Mucosa of rectum (tissue), 2 donors: ENCODE results near the gene PRELP.

ENCODE experiments used
- H3K27ac ChIP-seq, 2 donors: one replicate each; pipeline ENCODE4 v1.7.0; 2013; ENCODE audit warnings: inconsistent platforms in 2 of 2, low read depth in 2 of 2, low read length in 2 of 2
- H3K27me3 ChIP-seq, 2 donors: one replicate each; pipeline ENCODE4 v1.7.0; 2013; ENCODE audit warnings: low read length in 2 of 2; ENCODE audit not compliant: control insufficient read depth in 2 of 2, insufficient read depth in 2 of 2
- H3K36me3 ChIP-seq, 2 donors: one replicate each; pipeline ENCODE4 v1.7.0; 2013; ENCODE audit warnings: low read length in 2 of 2; ENCODE audit not compliant: control insufficient read depth in 2 of 2, insufficient read depth in 2 of 2
- H3K4me1 ChIP-seq, 2 donors: one replicate each; pipeline ENCODE4 v1.7.0; 2013; ENCODE audit warnings: low read length in 2 of 2, mild to moderate bottlenecking in 1 of 2; ENCODE audit not compliant: control insufficient read depth in 2 of 2, insufficient read depth in 2 of 2
- H3K4me3 ChIP-seq, 2 donors: one replicate each; pipeline ENCODE4 v1.7.0; 2013; ENCODE audit warnings: low read length in 2 of 2
- H3K9ac ChIP-seq, 2 donors: one replicate each; pipeline ENCODE4 v1.7.0; 2013; ENCODE audit warnings: low read length in 2 of 2, low read depth in 1 of 2, mild to moderate bottlenecking in 1 of 2
- H3K9me3 ChIP-seq, 2 donors: one replicate each; pipeline ENCODE4 v1.7.0; 2013; ENCODE audit warnings: low read length in 2 of 2; ENCODE audit not compliant: control insufficient read depth in 2 of 2
- donor health status: healthy.
- donor health status: Normal muscosa, but diverticular disease.

Gene PRELP

GRCh38 chr1:203475012-203475981 lies at the start of gene PRELP:
Gene PRELP (plus strand): TSS chr1:203475806. CDS start chr1:203483185, 7,379 bp downstream.
- no peaks in the 10 kb centered on the region for H3K9me3 ChIP-seq
- H3K4me1 ChIP-seq: peaks cover 6 to 7% of the 10 kb centered on the region in 2 donors
- H3K9ac ChIP-seq: peak within 1 kb of the TSS in 1 of 2 donors; percentile 46
- peak within 1 kb of the TSS; percentile 53 to 57 for H3K27ac ChIP-seq
- H3K36me3 ChIP-seq: no peaks in the 10 kb centered on the region
- peaks cover 0 to 4% of the 10 kb centered on the region in 2 donors for H3K27me3 ChIP-seq
- peak within 1 kb of the TSS; percentile 43 to 51 for H3K4me3 ChIP-seq

GRCh38 chr1:203426366-203426765 lies 49.2 kb upstream of the PRELP start:
- Histone ChIP-seq H3K27me3 (no peaks in the 10 kb centered on the region), H3K4me3 (peak overlapping the region; percentile 53 to 55), H3K9ac (peak overlapping the region; percentile 50 to 72), H3K27ac (peak overlapping the region; percentile 90 to 95), H3K36me3 (no peaks in the 10 kb centered on the region), H3K4me1 (peaks cover 31 to 35% of the 10 kb centered on the region in 2 donors), H3K9me3 (no peaks in the 10 kb centered on the region)

- no peaks in the 10 kb centered on the region for H3K27me3 ChIP-seq
- H3K9me3 ChIP-seq: no peaks in the 10 kb centered on the region
- peak overlapping the region; percentile 90 to 95 for H3K27ac ChIP-seq
- H3K4me3 ChIP-seq: peak overlapping the region; percentile 71 to 84
- peaks cover 31 to 37% of the 10 kb centered on the region in 2 donors for H3K4me1 ChIP-seq
- peak overlapping the region; percentile 50 to 89 for H3K9ac ChIP-seq
- no peaks in the 10 kb centered on the region for H3K36me3 ChIP-seq
These were observed 48.7 kb upstream of the PRELP start for GRCh38 chr1:203426870-203427269.

- peak overlapping the region; percentile 73 to 95 for H3K27ac ChIP-seq
These were observed 48.2 kb upstream of the PRELP start for GRCh38 chr1:203427451-203427850.

GRCh38 chr1:203428981-203429599 lies 46.5 kb upstream of the PRELP start:
- peaks cover 31 to 37% of the 10 kb centered on the region in 2 donors for H3K4me1 ChIP-seq
- peak overlapping the region; percentile 71 to 84 for H3K4me3 ChIP-seq
- no peaks in the 10 kb centered on the region for H3K36me3 ChIP-seq
- H3K9ac ChIP-seq: peak overlapping the region; percentile 35 to 89
- H3K27me3 ChIP-seq: no peaks in the 10 kb centered on the region
- no peaks in the 10 kb centered on the region for H3K9me3 ChIP-seq
- peak overlapping the region; percentile 74 to 95 for H3K27ac ChIP-seq

More at GRCh38 chr1:203427451-203427850, 48.2 kb upstream of the PRELP start:
- no peaks in the 10 kb centered on the region for H3K9me3 ChIP-seq
- H3K4me3 ChIP-seq: peak overlapping the region; percentile 71 to 84
- H3K27me3 ChIP-seq: no peaks in the 10 kb centered on the region
- H3K4me1 ChIP-seq: peaks cover 31 to 37% of the 10 kb centered on the region in 2 donors
- no peaks in the 10 kb centered on the region for H3K36me3 ChIP-seq
- peak overlapping the region; percentile 48 to 89 for H3K9ac ChIP-seq

GRCh38 chr1:203435615-203436014 lies 40.0 kb upstream of the PRELP start:
- peaks cover 12 to 23% of the 10 kb centered on the region in 2 donors for H3K4me1 ChIP-seq
- H3K27ac ChIP-seq: no peak overlapping the region
- H3K27me3 ChIP-seq: no peaks in the 10 kb centered on the region
- H3K9ac ChIP-seq: no peak overlapping the region
- H3K36me3 ChIP-seq: no peaks in the 10 kb centered on the region
- H3K9me3 ChIP-seq: no peaks in the 10 kb centered on the region
- H3K4me3 ChIP-seq: no peak overlapping the region

- no peak overlapping the region for H3K27ac ChIP-seq
- H3K27me3 ChIP-seq: no peaks in the 10 kb centered on the region
These were observed 37.8 kb upstream of the PRELP start for GRCh38 chr1:203437696-203438315.

GRCh38 chr1:203439131-203439730 lies 36.4 kb upstream of the PRELP start:
- Histone ChIP-seq H3K4me1 (peaks cover 12 to 24% of the 10 kb centered on the region in 2 donors), H3K36me3 (no peaks in the 10 kb centered on the region), H3K9ac (no peak overlapping the region), H3K9me3 (no peaks in the 10 kb centered on the region), H3K27ac (no peak overlapping the region), H3K4me3 (no peak overlapping the region), H3K27me3 (no peaks in the 10 kb centered on the region)

More at GRCh38 chr1:203437696-203438315, 37.8 kb upstream of the PRELP start:
- Histone ChIP-seq H3K9ac (no peak overlapping the region), H3K9me3 (no peaks in the 10 kb centered on the region), H3K4me3 (no peak overlapping the region), H3K36me3 (no peaks in the 10 kb centered on the region), H3K4me1 (peaks cover 12 to 22% of the 10 kb centered on the region in 2 donors)

- Histone ChIP-seq H3K27ac (peak overlapping the region in 1 of 2 donors; percentile 18), H3K9me3 (no peaks in the 10 kb centered on the region), H3K4me3 (no peak overlapping the region), H3K36me3 (no peaks in the 10 kb centered on the region), H3K4me1 (peaks cover 12 to 24% of the 10 kb centered on the region in 2 donors), H3K9ac (no peak overlapping the region), H3K27me3 (no peaks in the 10 kb centered on the region)
These were observed 34.8 kb upstream of the PRELP start for GRCh38 chr1:203440771-203441170.
